ENCODE data around the gene TRMT2A. TPM values are rescaled to one million over a fixed set of nuclear protein-coding genes. Genes with fewer than 3 reads are reported as not detected.
A peak's percentile ranks its signal among the peaks of the same experiment; 100 is the strongest.

The TRMT2A gene
- total RNA-seq, 2 donors from 2014 or later: 76.8 to 98.6 TPM

DNA sequence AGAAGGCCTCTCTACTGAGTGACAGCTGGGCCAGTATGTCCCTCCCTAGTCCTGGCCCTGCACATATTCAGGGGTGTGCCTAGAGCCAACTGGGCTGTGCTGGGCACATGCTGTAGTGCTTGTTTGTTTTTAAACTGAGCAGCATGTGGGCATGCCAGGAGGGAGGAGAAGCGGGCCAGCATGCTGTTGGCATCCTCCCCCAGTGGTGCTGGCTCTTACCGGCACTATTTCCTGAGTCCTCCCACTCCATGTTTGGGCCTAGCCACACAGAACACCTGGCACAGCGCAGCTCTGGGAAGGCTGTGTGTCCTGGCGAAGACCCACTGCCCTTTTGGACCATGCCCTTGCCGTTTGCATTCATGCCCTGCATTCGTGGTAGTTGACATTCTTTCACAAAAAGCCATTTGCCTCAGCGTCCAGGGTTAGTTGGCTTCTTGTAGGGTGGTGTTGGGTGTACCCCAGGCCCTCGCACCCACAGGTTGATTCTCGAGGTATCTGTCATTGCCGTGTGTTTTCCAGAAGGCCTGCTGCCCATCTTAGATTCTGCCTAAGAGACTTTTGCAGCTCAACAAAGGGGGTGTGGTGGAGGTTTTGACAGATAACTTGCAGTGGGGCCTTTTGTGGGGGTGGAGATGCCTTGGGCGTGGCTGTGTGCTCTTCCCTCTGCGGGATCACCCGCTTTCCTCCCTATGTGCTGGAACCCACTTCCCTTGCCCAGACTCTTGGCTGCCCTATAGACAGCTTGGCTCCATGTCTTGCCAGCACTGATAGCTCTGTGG is 23.4 kb downstream of the TRMT2A start:
- no peak for TF ChIP-seq CTCF (IDR thresholded peaks at IDR 0.05)
- no peak for TF ChIP-seq POLR2A (IDR thresholded peaks at IDR 0.05)
- Histone ChIP-seq H3K36me3 (replicated peaks in 1 of 2; ENCODE audit: insufficient read depth in 1 of 2, low read depth in 2 of 2) (peaks cover 0 to 66% of the 10 kb centered on the region in 2 donors), H3K4me3 (no peak overlapping the region), H3K27ac (peak overlapping the region in 1 of 4 donors; percentile 53), H3K9me3 (no peaks in the 10 kb centered on the region), H3K27me3 (no peaks in the 10 kb centered on the region), H3K4me1 (no peaks in the 10 kb centered on the region)
- intact Hi-C loops (cut with DNase I): no loop called here
- DNase-seq (peak in 3 of 4 donors; percentile 36 to 91 (median 48)), ATAC-seq (peak; percentile 47)
- WGBS, 2 donors: 85 to 88% methylated on average over 13 of the region's 13 CpGs

DNA sequence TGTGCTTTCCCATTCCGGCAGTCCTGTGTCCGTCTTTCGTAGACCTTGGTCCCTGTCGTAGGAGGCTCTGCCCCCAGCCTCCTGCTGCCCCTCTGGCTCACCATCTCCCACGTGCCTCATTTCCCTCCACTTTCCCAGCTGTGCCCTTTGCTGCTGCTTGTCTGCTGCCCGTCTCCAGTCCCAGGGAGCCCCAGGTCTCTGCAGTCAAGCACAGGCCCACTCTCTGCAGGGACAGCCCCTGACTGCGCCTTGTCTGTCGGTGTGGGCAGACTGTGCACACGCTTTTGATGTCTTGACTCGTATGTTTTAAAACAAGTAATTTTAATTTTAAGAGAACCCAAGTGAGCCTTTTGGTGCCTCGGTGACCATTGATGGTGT is 24.6 kb downstream of the TRMT2A start:
- intact Hi-C loops (cut with DNase I): no loop called here
- Histone ChIP-seq H3K36me3 (replicated peaks in 1 of 2; ENCODE audit: insufficient read depth in 1 of 2, low read depth in 2 of 2) (peaks cover 4 to 64% of the 10 kb centered on the region in 2 donors), H3K27ac (no peak overlapping the region), H3K27me3 (no peaks in the 10 kb centered on the region), H3K4me1 (no peaks in the 10 kb centered on the region), H3K4me3 (no peak overlapping the region), H3K9me3 (no peaks in the 10 kb centered on the region)
- WGBS, 2 donors: 91 to 94% methylated on average over 11 of the region's 11 CpGs
- DNase-seq: no peak
- ATAC-seq: no peak
- TF ChIP-seq POLR2A (IDR thresholded peaks at IDR 0.05) (no peak), CTCF (IDR thresholded peaks at IDR 0.05) (no peak)

- intact Hi-C loops (cut with DNase I): no loop called here
- TF ChIP-seq POLR2A (IDR thresholded peaks at IDR 0.05): no peak
- no peak for TF ChIP-seq CTCF (IDR thresholded peaks at IDR 0.05)
- DNase-seq (no peak), ATAC-seq (no peak)
- Histone ChIP-seq H3K27ac (no peak overlapping the region), H3K36me3 (replicated peaks in 1 of 2; ENCODE audit: insufficient read depth in 1 of 2, low read depth in 2 of 2) (peaks cover 9 to 69% of the 10 kb centered on the region in 2 donors), H3K9me3 (no peaks in the 10 kb centered on the region), H3K4me1 (no peaks in the 10 kb centered on the region), H3K27me3 (no peaks in the 10 kb centered on the region), H3K4me3 (no peak overlapping the region)
- WGBS, 2 donors: 94 to 96% methylated on average over 15 to 16 of the region's 16 CpGs
Measured at GRCh38 chr22:20091690-20092476, 25.1 kb downstream of the TRMT2A start.

DNA sequence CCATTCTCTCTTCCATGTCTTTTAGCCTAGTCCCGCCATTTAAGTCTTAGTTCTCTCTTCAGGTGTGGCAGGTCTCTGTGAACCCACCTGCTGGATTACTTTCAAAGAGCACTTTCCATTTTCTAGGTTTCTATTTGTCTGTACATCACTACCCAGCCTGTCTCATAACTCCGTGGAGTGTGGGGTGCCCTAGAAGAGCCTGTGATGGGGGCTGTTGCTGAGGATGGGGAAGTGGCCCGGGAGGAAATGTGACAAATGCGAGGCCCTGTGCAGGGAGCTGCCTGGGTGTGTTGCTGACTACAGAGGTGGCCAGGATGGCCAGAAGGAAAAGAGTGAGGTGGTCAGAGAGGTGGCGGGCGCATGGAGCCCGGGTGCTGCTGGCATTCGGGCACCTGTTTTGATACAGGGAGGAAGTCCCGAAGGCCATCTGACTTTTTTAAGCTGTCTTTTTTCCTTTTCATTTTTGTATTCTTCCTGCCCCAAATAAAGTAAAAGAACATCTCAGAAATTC is 26.2 kb downstream of the TRMT2A start:
- TF ChIP-seq CTCF (IDR thresholded peaks at IDR 0.05): no peak
- TF ChIP-seq POLR2A (IDR thresholded peaks at IDR 0.05): no peak
- Histone ChIP-seq H3K4me3 (no peak overlapping the region), H3K36me3 (replicated peaks in 1 of 2; ENCODE audit: insufficient read depth in 1 of 2, low read depth in 2 of 2) (peaks cover 9 to 68% of the 10 kb centered on the region in 2 donors), H3K4me1 (no peaks in the 10 kb centered on the region), H3K27ac (no peak overlapping the region), H3K9me3 (no peaks in the 10 kb centered on the region), H3K27me3 (no peaks in the 10 kb centered on the region)
- DNase-seq (no peak), ATAC-seq (no peak)
- WGBS, 2 donors: 89% methylated on average over 9 of the region's 9 CpGs
- intact Hi-C loops (cut with DNase I): no loop called here

All from body of pancreas (tissue), 4 donors.